A549 (cell line): ENCODE data around the gene KRT13.

ENCODE experiments used
- CHD2 ChIP-seq: fragments of 150-350 bp; IDR thresholded peaks from 2 replicates; pipeline ENCODE4 v1.6.1; 2014; ENCODE audit warnings: low read length; ENCODE audit not compliant: partially characterized antibody
- ESRRA ChIP-seq: fragments of 150-350 bp; IDR thresholded peaks from 2 replicates; pipeline ENCODE4 v1.6.1; 2014; ENCODE audit warnings: mild to moderate bottlenecking, low read length, borderline replicate concordance
- HOXB5 ChIP-seq: fragments of 250-450 bp; sonication (Bioruptor Pico); IDR thresholded peaks from 2 replicates; pipeline ENCODE4 v1.5.0; 2020; ENCODE audit warnings: mild to moderate bottlenecking, moderate library complexity
- RCOR1 ChIP-seq: fragments of 150-350 bp; IDR thresholded peaks from 2 replicates; pipeline ENCODE4 v1.6.1; 2014; ENCODE audit warnings: antibody characterized with exemption, low read length, low read depth
- RFX5 ChIP-seq: fragments of 450-650 bp; IDR thresholded peaks from 2 replicates; pipeline ENCODE4 v1.7.1; 2014; ENCODE audit warnings: antibody characterized with exemption, mild to moderate bottlenecking, moderate library complexity
- TF ChIP-seq, protein P1 (sequence below): fragments of >200 bp; sonication (Bioruptor Twin); formaldehyde crosslinking; IDR thresholded peaks from 3 replicates; pipeline ENCODE4 v1.5.1; 2016

DNA sequence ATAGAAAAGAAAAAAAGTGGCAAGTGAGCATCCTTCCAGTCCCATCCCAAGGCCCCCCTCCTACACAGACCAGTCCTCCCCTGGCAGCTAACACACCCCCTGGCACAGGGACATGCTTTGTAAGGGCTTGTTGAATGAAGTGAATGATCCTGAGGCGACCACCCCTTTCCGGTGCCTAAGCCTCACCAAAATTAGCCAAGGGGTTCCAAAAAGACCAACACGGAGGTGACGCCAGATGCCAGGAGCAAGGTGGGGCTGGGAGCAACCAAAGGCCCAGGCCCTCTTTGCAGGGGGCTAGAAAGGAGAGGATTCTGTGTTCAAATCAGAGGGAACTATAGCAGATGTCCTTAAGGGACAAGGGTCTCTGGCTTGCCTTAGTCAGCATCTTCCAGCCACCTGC, 30.0 kb downstream of the KRT13 start:
- TF ChIP-seq RCOR1 (no peak), CHD2 (no peak), ESRRA (no peak), HOXB5 (no peak), RFX5 (no peak)
- TF ChIP-seq, protein P1, sequence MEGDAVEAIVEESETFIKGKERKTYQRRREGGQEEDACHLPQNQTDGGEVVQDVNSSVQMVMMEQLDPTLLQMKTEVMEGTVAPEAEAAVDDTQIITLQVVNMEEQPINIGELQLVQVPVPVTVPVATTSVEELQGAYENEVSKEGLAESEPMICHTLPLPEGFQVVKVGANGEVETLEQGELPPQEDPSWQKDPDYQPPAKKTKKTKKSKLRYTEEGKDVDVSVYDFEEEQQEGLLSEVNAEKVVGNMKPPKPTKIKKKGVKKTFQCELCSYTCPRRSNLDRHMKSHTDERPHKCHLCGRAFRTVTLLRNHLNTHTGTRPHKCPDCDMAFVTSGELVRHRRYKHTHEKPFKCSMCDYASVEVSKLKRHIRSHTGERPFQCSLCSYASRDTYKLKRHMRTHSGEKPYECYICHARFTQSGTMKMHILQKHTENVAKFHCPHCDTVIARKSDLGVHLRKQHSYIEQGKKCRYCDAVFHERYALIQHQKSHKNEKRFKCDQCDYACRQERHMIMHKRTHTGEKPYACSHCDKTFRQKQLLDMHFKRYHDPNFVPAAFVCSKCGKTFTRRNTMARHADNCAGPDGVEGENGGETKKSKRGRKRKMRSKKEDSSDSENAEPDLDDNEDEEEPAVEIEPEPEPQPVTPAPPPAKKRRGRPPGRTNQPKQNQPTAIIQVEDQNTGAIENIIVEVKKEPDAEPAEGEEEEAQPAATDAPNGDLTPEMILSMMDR, result no peak
